Liver (tissue), 3 donors: Measurements from ENCODE around the gene KDM7A.

ENCODE experiments used
- FOXA1 ChIP-seq: IDR thresholded peaks from 2 replicates; pipeline ENCODE4 v1.6.1; 2016; ENCODE audit warnings: antibody characterized with exemption
- GABPA ChIP-seq, 2 donors: IDR thresholded peaks in 1 of 2; conservative IDR thresholded peaks in 1 of 2; 2 replicates each; pipeline ENCODE4 v1.6.1; 2016; ENCODE audit warnings: antibody characterized with exemption in 2 of 2, mild to moderate bottlenecking in 1 of 2, moderate library complexity in 1 of 2
- HNF4G ChIP-seq: IDR thresholded peaks from 2 replicates; pipeline ENCODE4 v1.6.1; 2016; ENCODE audit warnings: antibody characterized with exemption
- JUND ChIP-seq, 2 donors: IDR thresholded peaks; 2 replicates each; pipeline ENCODE4 v1.6.1; 2016; ENCODE audit warnings: antibody characterized with exemption in 2 of 2
- RAD21 ChIP-seq, 2 donors: IDR thresholded peaks; 2 replicates each; pipeline ENCODE4 v1.6.1; 2016; ENCODE audit warnings: antibody characterized with exemption in 2 of 2, mild to moderate bottlenecking in 2 of 2
- RXRA ChIP-seq, 2 donors: IDR thresholded peaks; 2 replicates each; pipeline ENCODE4 v1.6.1; 2017 to 2018; ENCODE audit warnings: antibody characterized with exemption in 2 of 2, mild to moderate bottlenecking in 1 of 2
- SP1 ChIP-seq: IDR thresholded peaks from 2 replicates; pipeline ENCODE4 v1.6.1; 2018; ENCODE audit warnings: antibody characterized with exemption, mild to moderate bottlenecking
- TAF1 ChIP-seq: conservative IDR thresholded peaks from 2 replicates; pipeline ENCODE4 v1.6.1; 2016; ENCODE audit warnings: antibody characterized with exemption, mild to moderate bottlenecking
- YY1 ChIP-seq: IDR thresholded peaks from 2 replicates; pipeline ENCODE4 v1.6.1; 2016; ENCODE audit warnings: antibody characterized with exemption, mild to moderate bottlenecking
- TF ChIP-seq, protein P1 (sequence below): fragments of 150-350 bp; IDR thresholded peaks from 2 replicates; pipeline ENCODE4 v1.5.1; 2017; ENCODE audit warnings: improper control_type of control experiment, low read depth, low read length; ENCODE audit not compliant: missing input control
- TF ChIP-seq, protein P2 (sequence below): IDR thresholded peaks from 2 replicates; pipeline ENCODE4 v1.6.1; 2016; ENCODE audit warnings: antibody characterized with exemption
- TF ChIP-seq, protein P3 (sequence below): IDR thresholded peaks from 2 replicates; pipeline ENCODE4 v1.6.1; 2016; ENCODE audit warnings: antibody characterized with exemption, mild to moderate bottlenecking
- TF ChIP-seq, protein P4 (sequence below): IDR thresholded peaks from 2 replicates; pipeline ENCODE4 v1.6.1; 2016; ENCODE audit warnings: antibody characterized with exemption
- donor health status: healthy.
- donor health status: healthy.

DNA sequence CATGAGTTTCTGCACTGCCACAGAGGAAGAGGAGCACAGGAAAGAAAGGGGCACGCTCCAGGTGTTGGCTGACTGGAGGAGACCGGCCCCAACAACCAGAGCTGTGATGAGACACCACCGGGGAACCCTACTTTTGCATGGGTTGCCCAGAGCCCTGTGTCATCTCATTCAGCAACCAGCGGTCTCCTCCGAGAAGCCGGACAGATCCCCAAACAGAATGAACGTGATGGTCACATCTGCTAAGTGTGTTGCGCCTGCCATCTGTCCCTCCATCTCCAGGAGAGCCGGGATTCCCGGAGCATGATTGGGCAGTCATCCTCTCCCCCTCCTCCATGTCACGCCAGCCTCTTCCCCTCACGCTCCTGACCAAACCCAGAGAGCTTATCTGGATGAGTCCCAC lies 136.9 kb downstream of the KDM7A start:
- TF ChIP-seq RAD21 (IDR thresholded peaks at IDR 0.05) = no peak
- TF ChIP-seq, protein P1, sequence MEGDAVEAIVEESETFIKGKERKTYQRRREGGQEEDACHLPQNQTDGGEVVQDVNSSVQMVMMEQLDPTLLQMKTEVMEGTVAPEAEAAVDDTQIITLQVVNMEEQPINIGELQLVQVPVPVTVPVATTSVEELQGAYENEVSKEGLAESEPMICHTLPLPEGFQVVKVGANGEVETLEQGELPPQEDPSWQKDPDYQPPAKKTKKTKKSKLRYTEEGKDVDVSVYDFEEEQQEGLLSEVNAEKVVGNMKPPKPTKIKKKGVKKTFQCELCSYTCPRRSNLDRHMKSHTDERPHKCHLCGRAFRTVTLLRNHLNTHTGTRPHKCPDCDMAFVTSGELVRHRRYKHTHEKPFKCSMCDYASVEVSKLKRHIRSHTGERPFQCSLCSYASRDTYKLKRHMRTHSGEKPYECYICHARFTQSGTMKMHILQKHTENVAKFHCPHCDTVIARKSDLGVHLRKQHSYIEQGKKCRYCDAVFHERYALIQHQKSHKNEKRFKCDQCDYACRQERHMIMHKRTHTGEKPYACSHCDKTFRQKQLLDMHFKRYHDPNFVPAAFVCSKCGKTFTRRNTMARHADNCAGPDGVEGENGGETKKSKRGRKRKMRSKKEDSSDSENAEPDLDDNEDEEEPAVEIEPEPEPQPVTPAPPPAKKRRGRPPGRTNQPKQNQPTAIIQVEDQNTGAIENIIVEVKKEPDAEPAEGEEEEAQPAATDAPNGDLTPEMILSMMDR = no peak
- no peak for TF ChIP-seq JUND (IDR thresholded peaks at IDR 0.05)
- TF ChIP-seq, protein P2, sequence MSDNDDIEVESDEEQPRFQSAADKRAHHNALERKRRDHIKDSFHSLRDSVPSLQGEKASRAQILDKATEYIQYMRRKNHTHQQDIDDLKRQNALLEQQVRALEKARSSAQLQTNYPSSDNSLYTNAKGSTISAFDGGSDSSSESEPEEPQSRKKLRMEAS = no peak
- no peak for TF ChIP-seq SP1
- TF ChIP-seq, protein P3, sequence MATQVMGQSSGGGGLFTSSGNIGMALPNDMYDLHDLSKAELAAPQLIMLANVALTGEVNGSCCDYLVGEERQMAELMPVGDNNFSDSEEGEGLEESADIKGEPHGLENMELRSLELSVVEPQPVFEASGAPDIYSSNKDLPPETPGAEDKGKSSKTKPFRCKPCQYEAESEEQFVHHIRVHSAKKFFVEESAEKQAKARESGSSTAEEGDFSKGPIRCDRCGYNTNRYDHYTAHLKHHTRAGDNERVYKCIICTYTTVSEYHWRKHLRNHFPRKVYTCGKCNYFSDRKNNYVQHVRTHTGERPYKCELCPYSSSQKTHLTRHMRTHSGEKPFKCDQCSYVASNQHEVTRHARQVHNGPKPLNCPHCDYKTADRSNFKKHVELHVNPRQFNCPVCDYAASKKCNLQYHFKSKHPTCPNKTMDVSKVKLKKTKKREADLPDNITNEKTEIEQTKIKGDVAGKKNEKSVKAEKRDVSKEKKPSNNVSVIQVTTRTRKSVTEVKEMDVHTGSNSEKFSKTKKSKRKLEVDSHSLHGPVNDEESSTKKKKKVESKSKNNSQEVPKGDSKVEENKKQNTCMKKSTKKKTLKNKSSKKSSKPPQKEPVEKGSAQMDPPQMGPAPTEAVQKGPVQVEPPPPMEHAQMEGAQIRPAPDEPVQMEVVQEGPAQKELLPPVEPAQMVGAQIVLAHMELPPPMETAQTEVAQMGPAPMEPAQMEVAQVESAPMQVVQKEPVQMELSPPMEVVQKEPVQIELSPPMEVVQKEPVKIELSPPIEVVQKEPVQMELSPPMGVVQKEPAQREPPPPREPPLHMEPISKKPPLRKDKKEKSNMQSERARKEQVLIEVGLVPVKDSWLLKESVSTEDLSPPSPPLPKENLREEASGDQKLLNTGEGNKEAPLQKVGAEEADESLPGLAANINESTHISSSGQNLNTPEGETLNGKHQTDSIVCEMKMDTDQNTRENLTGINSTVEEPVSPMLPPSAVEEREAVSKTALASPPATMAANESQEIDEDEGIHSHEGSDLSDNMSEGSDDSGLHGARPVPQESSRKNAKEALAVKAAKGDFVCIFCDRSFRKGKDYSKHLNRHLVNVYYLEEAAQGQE = no peak
- TF ChIP-seq TAF1 = no peak
- no peak for TF ChIP-seq YY1
- no peak for TF ChIP-seq RXRA (IDR thresholded peaks at IDR 0.05)
- TF ChIP-seq GABPA (IDR thresholded peaks at IDR 0.05 in 1 of 2, conservative IDR thresholded peaks at IDR 0.05 in 1 of 2) = no peak
- no peak for TF ChIP-seq FOXA1
- TF ChIP-seq, protein P4, sequence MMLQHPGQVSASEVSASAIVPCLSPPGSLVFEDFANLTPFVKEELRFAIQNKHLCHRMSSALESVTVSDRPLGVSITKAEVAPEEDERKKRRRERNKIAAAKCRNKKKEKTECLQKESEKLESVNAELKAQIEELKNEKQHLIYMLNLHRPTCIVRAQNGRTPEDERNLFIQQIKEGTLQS = no peak
- TF ChIP-seq HNF4G = no peak
